C4-2B (cell line): ENCODE results near the gene PTPRN2.

ENCODE experiments used
- CTCF ChIP-seq: fragments of 450-650 bp; conservative IDR thresholded peaks from 2 replicates; pipeline ENCODE4 v1.5.1; 2017; ENCODE audit warnings: mild to moderate bottlenecking
- ZFX ChIP-seq: fragments of 450-650 bp; IDR thresholded peaks from 2 replicates; pipeline ENCODE4 v1.6.1; 2017

- TF ChIP-seq CTCF (no peak), ZFX (no peak)
These were observed 133.0 kb downstream of the PTPRN2 start for GRCh38 chr7:158454631-158455030.
